ENCODE data around the gene PTMS.

PTMS gene

GRCh38 chr12:6773590-6774351 is 7.6 kb downstream of the PTMS start:
- Mint-ChIP-seq H3K27me3 (peaks cover 98% of the 10 kb centered on the region), H3K4me1 (peaks cover 55% of the 10 kb centered on the region), H3K36me3 (no peaks in the 10 kb centered on the region), H3K9me3 (no peaks in the 10 kb centered on the region), H3K4me3 (no peak overlapping the region), H3K27ac (no peak overlapping the region)
- ATAC-seq = no peak

GRCh38 chr12:6774499-6775062 is 8.4 kb downstream of the PTMS start:
- Mint-ChIP-seq H3K4me3 (no peak overlapping the region), H3K27ac (no peak overlapping the region), H3K36me3 (no peaks in the 10 kb centered on the region), H3K4me1 (peaks cover 63% of the 10 kb centered on the region), H3K9me3 (no peaks in the 10 kb centered on the region), H3K27me3 (peaks cover 92% of the 10 kb centered on the region)
- ATAC-seq = no peak

DNA sequence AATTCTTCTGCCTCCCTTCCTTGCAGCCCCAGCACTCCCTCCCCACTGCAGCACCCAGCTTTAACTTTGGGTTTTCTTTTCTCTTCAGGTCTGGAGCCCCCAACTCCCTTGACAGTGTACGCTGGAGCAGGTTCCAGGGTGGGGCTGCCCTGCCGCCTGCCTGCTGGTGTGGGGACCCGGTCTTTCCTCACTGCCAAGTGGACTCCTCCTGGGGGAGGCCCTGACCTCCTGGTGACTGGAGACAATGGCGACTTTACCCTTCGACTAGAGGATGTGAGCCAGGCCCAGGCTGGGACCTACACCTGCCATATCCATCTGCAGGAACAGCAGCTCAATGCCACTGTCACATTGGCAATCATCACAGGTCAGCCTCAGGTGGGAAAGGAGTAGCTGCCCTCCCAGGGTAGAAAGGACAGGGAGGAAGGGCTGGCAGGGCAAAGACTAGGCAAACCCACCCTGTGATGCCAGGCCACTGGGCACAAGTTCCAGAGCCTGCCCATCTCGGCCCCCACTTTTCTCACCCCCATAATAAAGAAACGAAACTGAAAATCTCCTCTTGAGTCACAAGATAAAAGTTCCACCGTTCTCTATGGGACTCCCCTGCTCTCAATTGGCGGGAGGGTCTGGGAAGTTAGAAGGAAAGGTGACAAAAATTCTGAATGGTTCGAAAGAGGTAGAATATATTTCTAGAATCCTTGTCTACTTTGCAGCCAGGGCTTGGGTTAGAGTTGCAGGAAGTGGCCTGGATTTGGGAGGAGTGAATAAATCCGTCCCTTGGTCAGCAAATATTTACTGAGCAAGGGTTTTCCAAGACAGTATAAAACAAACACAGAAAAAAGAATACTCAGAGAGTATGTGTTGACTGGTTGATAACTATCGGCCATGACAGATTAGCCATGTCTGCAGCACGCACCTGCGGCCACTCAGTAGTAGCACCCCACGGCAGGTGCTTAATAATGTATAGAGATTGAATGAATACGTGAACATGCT is 9.3 kb downstream of the PTMS start:
- Mint-ChIP-seq H3K27ac (no peak overlapping the region), H3K4me1 (peaks cover 68% of the 10 kb centered on the region)

DNA sequence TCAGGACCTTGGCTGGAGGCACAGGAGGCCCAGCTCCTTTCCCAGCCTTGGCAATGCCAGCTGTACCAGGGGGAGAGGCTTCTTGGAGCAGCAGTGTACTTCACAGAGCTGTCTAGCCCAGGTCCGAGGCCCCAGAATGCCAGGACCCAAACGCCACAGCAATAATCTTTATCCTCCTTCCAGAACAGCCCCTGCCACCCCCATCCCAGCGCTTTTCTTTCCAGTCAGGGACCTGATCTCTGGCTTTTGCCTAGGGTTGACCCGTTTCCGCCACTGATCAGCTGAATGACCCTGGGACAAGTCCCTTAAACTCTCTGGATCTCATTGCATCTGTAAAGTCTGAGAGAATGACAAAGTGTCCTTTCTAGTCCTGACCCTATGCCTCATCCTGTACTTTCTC is 11.2 kb downstream of the PTMS start:
- H3K27me3 Mint-ChIP-seq = peaks cover 64% of the 10 kb centered on the region
- peaks cover 63% of the 10 kb centered on the region for H3K4me1 Mint-ChIP-seq
- no peak overlapping the region for H3K4me3 Mint-ChIP-seq
- no peaks in the 10 kb centered on the region for H3K9me3 Mint-ChIP-seq
- H3K27ac Mint-ChIP-seq = no peak overlapping the region
- no peak for ATAC-seq
- H3K36me3 Mint-ChIP-seq = no peaks in the 10 kb centered on the region

More for the DNA sequence above, 9.3 kb downstream of the PTMS start:
- Mint-ChIP-seq H3K9me3 (no peaks in the 10 kb centered on the region), H3K4me3 (no peak overlapping the region), H3K36me3 (no peaks in the 10 kb centered on the region), H3K27me3 (peaks cover 83% of the 10 kb centered on the region)
- ATAC-seq = no peak

DNA sequence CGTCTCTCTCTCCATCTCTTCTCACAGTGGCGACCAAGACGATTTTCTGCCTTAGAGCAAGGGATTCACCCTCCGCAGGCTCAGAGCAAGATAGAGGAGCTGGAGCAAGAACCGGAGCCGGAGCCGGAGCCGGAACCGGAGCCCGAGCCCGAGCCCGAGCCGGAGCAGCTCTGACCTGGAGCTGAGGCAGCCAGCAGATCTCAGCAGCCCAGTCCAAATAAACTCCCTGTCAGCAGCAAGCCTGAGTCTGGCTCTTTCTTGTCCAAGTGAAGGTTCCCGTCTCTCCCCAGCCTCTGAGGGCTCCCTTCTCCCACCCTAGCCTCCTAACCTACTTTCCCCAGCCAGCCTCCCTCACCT is 12.0 kb downstream of the PTMS start:
- peaks cover 58% of the 10 kb centered on the region for H3K27me3 Mint-ChIP-seq
- no peak for ATAC-seq
- no peaks in the 10 kb centered on the region for H3K36me3 Mint-ChIP-seq
- H3K27ac Mint-ChIP-seq = peak overlapping the region; percentile 63
- peaks cover 57% of the 10 kb centered on the region for H3K4me1 Mint-ChIP-seq
- peak overlapping the region; percentile 70 for H3K4me3 Mint-ChIP-seq
- H3K9me3 Mint-ChIP-seq = no peaks in the 10 kb centered on the region

GRCh38 chr12:6778574-6779550 is 12.7 kb downstream of the PTMS start:
- Mint-ChIP-seq H3K36me3 (no peaks in the 10 kb centered on the region), H3K4me3 (peak overlapping the region; percentile 70), H3K9me3 (no peaks in the 10 kb centered on the region), H3K4me1 (peaks cover 60% of the 10 kb centered on the region), H3K27me3 (peaks cover 51% of the 10 kb centered on the region), H3K27ac (peak overlapping the region; percentile 63)
- peak; percentile 90 for ATAC-seq

DNA sequence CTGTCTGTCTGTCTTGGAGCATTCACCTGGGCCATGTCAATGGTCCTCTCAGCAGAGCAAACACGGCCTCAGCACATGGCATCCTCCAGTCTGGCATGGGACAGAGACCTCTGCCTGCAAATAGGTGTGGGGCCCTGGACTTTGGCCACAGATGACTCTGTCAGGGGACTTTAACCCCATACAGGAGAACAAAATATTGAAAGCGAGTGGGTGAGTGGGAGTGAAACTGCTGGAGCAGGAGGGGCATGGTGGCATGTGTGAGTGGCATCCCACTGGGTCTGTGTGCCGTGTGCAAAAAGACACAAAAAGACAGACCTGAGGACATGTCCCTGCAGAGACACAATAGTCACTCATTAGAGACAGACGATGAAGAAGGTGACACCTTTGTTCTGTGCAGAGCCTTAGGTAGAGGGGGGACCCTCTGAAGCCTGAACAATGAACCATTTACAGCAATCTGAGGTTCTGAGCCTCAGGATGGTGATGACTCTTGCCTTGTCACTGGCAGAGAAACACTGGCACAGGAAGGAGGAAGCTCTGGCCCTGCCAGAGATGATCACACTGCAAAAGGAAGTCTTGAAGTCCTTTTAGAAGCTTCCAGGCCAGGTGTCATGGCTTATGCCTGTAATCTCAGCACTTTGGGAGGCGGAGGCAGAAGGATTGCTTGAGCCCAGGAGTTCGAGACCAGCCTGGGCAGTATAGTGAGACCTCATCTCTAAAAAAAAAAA is 13.7 kb downstream of the PTMS start:
- Mint-ChIP-seq H3K36me3 (no peaks in the 10 kb centered on the region), H3K4me3 (no peak overlapping the region), H3K9me3 (no peaks in the 10 kb centered on the region), H3K4me1 (peaks cover 56% of the 10 kb centered on the region), H3K27me3 (peaks cover 41% of the 10 kb centered on the region), H3K27ac (no peak overlapping the region)
- ATAC-seq = no peak

DNA sequence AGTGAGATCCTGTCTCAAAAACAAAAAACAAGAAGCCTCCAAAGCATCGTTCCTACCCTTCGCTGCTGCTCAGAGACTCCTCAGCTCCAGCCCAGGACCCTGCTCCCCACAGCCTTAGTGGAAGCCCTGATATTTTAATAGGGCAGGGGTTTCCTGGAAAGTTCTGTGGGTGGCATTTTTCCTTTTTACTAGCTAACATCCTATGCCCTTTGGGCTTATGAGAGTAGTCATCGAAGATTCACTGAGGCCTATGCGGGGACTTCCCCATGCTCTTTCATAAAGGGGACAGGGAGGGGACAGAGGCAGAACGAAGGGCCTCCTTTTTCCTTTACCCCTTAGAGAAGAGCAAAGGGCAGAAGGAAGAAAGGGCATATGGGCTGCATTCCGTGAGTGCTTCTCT is 14.4 kb downstream of the PTMS start:
- Mint-ChIP-seq H3K4me1 (peaks cover 49% of the 10 kb centered on the region), H3K4me3 (peak overlapping the region; percentile 40)

DNA sequence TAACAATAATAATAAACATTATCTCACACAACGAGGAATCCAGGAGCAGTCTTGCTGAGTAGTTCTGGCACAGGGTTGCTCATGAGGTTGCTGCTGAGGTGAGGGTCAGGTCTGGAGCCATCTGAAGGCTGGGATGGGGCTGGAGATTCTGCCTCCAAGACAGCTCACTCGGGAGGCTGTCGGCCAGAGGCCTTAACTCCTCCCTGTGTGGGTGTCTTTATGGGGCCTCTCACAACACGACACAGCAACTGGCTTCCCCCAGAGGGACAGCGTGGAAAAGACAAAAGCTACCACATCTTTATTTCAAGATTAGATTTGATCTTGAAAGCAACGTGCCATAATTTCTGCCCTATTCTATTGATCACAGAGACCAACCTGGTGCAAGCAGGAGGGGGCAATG is 16.0 kb downstream of the PTMS start:
- ATAC-seq = no peak
- Mint-ChIP-seq H3K4me3 (no peak overlapping the region), H3K27me3 (peaks cover 18% of the 10 kb centered on the region), H3K9me3 (no peaks in the 10 kb centered on the region), H3K27ac (no peak overlapping the region), H3K36me3 (no peaks in the 10 kb centered on the region), H3K4me1 (peaks cover 39% of the 10 kb centered on the region)

More for the DNA sequence above, 14.4 kb downstream of the PTMS start:
- Mint-ChIP-seq H3K36me3 (no peaks in the 10 kb centered on the region), H3K27ac (no peak overlapping the region), H3K9me3 (no peaks in the 10 kb centered on the region), H3K27me3 (peaks cover 34% of the 10 kb centered on the region)
- peak; percentile 73 for ATAC-seq

- ATAC-seq = no peak
- H3K27ac Mint-ChIP-seq = no peak overlapping the region
- H3K9me3 Mint-ChIP-seq = no peaks in the 10 kb centered on the region
- H3K36me3 Mint-ChIP-seq = no peaks in the 10 kb centered on the region
- no peak overlapping the region for H3K4me3 Mint-ChIP-seq
- H3K27me3 Mint-ChIP-seq = peaks cover 9% of the 10 kb centered on the region
- peaks cover 38% of the 10 kb centered on the region for H3K4me1 Mint-ChIP-seq
Observed at GRCh38 chr12:6782850-6783566, 16.8 kb downstream of the PTMS start.

GRCh38 chr12:6783828-6784227 is 17.7 kb downstream of the PTMS start:
- Mint-ChIP-seq H3K27me3 (peaks cover 1% of the 10 kb centered on the region), H3K36me3 (no peaks in the 10 kb centered on the region), H3K4me1 (peaks cover 30% of the 10 kb centered on the region), H3K4me3 (no peak overlapping the region), H3K9me3 (no peaks in the 10 kb centered on the region), H3K27ac (no peak overlapping the region)
- no peak for ATAC-seq

DNA sequence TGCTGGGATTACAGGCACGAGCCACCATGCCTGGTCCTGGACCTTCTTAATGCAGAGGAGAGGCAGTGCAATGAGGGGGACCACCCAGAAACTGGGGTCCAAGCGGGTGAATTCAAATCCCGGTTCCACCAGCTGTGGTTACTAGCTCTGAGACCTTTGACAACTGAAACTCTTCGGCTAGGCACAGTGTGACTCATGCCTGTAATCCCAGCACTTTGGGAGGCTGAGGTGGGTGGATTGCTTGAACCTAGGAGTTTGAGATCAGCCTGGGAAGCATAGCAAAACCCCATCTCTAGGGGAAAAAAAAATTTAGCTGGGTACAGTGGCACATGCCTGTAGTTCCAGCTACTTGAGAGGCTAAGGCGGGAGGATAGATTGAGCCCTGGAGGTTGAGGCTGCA is 18.1 kb downstream of the PTMS start:
- no peak for ATAC-seq
- Mint-ChIP-seq H3K27me3 (no peaks in the 10 kb centered on the region), H3K4me3 (no peak overlapping the region), H3K36me3 (no peaks in the 10 kb centered on the region), H3K9me3 (no peaks in the 10 kb centered on the region), H3K27ac (no peak overlapping the region), H3K4me1 (peaks cover 25% of the 10 kb centered on the region)

GRCh38 chr12:6784761-6785160 is 18.6 kb downstream of the PTMS start:
- Mint-ChIP-seq H3K9me3 (no peaks in the 10 kb centered on the region), H3K4me1 (peaks cover 21% of the 10 kb centered on the region), H3K27me3 (no peaks in the 10 kb centered on the region), H3K36me3 (no peaks in the 10 kb centered on the region), H3K4me3 (no peak overlapping the region), H3K27ac (no peak overlapping the region)
- ATAC-seq = no peak

Data from stimulated activated memory B cell treated with anti-CD40 and anti-IgM and Interleukin-4, amounts not matched to agents 10 μg/mL and 1 μg/mL and 100 μg/mL, for 72 hours (primary cell).